GM12875 (cell line): ENCODE measurements around the gene DIAPH1.

ENCODE experiments used
- H3K4me3 ChIP-seq: one replicate; pipeline ENCODE4 v1.5.1; 2011; ENCODE audit warnings: low read depth, low read length, control low read depth
- TF ChIP-seq, protein P1 (sequence below): IDR thresholded peaks from 2 replicates; pipeline ENCODE4 v1.5.1; 2011; ENCODE audit warnings: low read depth, mild to moderate bottlenecking, control low read depth, inconsistent platforms, low read length, moderate library complexity, borderline replicate concordance; ENCODE audit not compliant: insufficient read depth

DIAPH1 gene

GRCh38 chr5:141528291-141528984 lies 90.4 kb downstream of the DIAPH1 start:
- H3K4me3 ChIP-seq = no peak overlapping the region
- TF ChIP-seq, protein P1, sequence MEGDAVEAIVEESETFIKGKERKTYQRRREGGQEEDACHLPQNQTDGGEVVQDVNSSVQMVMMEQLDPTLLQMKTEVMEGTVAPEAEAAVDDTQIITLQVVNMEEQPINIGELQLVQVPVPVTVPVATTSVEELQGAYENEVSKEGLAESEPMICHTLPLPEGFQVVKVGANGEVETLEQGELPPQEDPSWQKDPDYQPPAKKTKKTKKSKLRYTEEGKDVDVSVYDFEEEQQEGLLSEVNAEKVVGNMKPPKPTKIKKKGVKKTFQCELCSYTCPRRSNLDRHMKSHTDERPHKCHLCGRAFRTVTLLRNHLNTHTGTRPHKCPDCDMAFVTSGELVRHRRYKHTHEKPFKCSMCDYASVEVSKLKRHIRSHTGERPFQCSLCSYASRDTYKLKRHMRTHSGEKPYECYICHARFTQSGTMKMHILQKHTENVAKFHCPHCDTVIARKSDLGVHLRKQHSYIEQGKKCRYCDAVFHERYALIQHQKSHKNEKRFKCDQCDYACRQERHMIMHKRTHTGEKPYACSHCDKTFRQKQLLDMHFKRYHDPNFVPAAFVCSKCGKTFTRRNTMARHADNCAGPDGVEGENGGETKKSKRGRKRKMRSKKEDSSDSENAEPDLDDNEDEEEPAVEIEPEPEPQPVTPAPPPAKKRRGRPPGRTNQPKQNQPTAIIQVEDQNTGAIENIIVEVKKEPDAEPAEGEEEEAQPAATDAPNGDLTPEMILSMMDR = no peak

DNA sequence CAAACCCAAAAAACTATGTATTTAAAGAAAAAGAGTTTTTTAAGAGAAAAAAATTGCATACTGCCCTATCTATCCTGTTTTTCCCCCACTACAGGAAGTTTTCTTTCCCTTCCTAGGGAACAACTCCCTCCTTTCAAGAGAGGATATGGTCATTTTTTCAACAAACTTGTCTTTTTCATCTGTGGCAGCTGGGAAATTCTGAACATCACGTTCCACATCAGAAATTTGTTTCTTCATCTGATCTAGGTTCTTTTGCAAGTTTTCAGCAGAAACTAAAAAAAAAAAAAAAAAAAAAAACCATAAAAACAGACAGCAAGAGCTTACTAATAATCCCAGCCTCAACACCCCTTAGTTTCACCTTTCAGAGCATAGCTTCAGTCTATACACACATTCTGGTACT lies 91.4 kb downstream of the DIAPH1 start:
- TF ChIP-seq, protein P1 = no peak
- no peak overlapping the region for H3K4me3 ChIP-seq

- TF ChIP-seq, protein P1 = no peak
- no peak overlapping the region for H3K4me3 ChIP-seq
Observed at GRCh38 chr5:141525653-141526052, 93.1 kb downstream of the DIAPH1 start.

GRCh38 chr5:141524604-141525597 lies 93.9 kb downstream of the DIAPH1 start:
- H3K4me3 ChIP-seq = no peak overlapping the region

GRCh38 chr5:141523991-141524390 lies 94.8 kb downstream of the DIAPH1 start:
- TF ChIP-seq, protein P1 = no peak
- H3K4me3 ChIP-seq = no peak overlapping the region

More at GRCh38 chr5:141524604-141525597, 93.9 kb downstream of the DIAPH1 start:
- TF ChIP-seq, protein P1 = peak; percentile 99

GRCh38 chr5:141522301-141522700 lies 96.5 kb downstream of the DIAPH1 start:
- TF ChIP-seq, protein P1 = no peak
- no peak overlapping the region for H3K4me3 ChIP-seq
